Tibial artery (tissue), 4 donors: ENCODE measurements around the gene HMCN2.

Source experiments
- DNase-seq, 2 donors: peaks; one replicate each; pipeline ENCODE4 v3.0.0-alpha.2; 2019
- H3K27ac ChIP-seq, 2 donors: fragments of 200-600 bp; sonication (generic) in 1 of 2; 1 replicate in 1 of 2; 2 replicates in 1 of 2; pipeline ENCODE4 v1.5.1; 2018 to 2019; ENCODE audit warnings: mild to moderate bottlenecking in 1 of 2
- H3K27me3 ChIP-seq, 2 donors: fragments of 200-600 bp; sonication (generic) in 1 of 2; one replicate each; pipeline versions ENCODE4 v1.5.1 to v1.6.0; 2016 to 2019
- H3K36me3 ChIP-seq, 3 donors: fragments of 200-600 bp; sonication (generic) in 2 of 3; one replicate each; pipeline ENCODE4 v1.5.1; 2016 to 2019; ENCODE audit warnings: mild to moderate bottlenecking in 2 of 3
- H3K4me1 ChIP-seq, 4 donors: fragments of 200-600 bp; sonication (generic) in 2 of 4; 1 replicate in 3 of 4; 2 replicates in 1 of 4; pipeline ENCODE4 v1.5.1; 2016 to 2019
- H3K4me3 ChIP-seq, 2 donors: fragments of 200-600 bp; sonication (generic) in 1 of 2; 1 replicate in 1 of 2; 2 replicates in 1 of 2; pipeline ENCODE4 v1.5.1; 2018 to 2019; ENCODE audit warnings: mild to moderate bottlenecking in 2 of 2
- H3K9me3 ChIP-seq, 3 donors: fragments of 200-600 bp; sonication (generic) in 1 of 3; one replicate each; pipeline ENCODE4 v1.5.1; 2016 to 2019
- intact Hi-C: fragments of 100-400 bp; cut with DNase I; formaldehyde crosslinking; loops from one replicate; pipeline ENCODE4 v1.15.0; 2023; ENCODE audit warnings: low total_unique reads
- TF ChIP-seq, protein P1 (sequence below), 2 experiments: fragments of 200-600 bp in 1 of 2; fragments of 450-650 bp in 1 of 2; IDR thresholded peaks; one replicate each; pipeline ENCODE4 v1.5.1; 2017 to 2019; ENCODE audit warnings: antibody characterized with exemption in 2 of 2, mild to moderate bottlenecking in 1 of 2, moderate library complexity in 1 of 2

HMCN2 gene

DNA sequence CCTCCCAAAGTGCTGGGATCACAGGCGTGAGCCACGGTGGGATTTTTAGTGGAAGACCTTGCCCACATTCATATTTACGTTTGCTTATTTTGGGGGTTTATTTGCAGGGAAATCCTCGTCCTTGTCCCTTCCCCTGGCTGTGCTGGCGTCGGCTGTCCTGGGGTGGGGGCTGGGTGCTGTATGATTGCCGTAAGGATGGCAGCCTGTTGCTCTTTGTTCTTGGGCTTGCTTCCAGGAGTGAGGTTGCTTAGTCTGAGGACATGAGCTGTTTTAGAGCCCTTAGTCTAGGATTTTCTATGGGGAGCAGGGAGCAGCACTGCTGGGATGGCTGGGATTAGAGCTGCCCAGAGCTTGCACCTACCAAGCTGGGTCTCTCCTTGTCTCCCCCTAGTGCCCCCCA is 93.4 kb downstream of the HMCN2 start:
- no peak for DNase-seq
- Histone ChIP-seq H3K36me3 (no peaks in the 10 kb centered on the region), H3K4me1 (peaks cover 0 to 5% (median 2%) of the 10 kb centered on the region in 4 donors), H3K27ac (no peak overlapping the region), H3K27me3 (peaks cover 0 to 4% of the 10 kb centered on the region in 2 donors), H3K4me3 (no peak overlapping the region), H3K9me3 (no peaks in the 10 kb centered on the region)
- intact Hi-C loops: no loop called here
- TF ChIP-seq, protein P1, sequence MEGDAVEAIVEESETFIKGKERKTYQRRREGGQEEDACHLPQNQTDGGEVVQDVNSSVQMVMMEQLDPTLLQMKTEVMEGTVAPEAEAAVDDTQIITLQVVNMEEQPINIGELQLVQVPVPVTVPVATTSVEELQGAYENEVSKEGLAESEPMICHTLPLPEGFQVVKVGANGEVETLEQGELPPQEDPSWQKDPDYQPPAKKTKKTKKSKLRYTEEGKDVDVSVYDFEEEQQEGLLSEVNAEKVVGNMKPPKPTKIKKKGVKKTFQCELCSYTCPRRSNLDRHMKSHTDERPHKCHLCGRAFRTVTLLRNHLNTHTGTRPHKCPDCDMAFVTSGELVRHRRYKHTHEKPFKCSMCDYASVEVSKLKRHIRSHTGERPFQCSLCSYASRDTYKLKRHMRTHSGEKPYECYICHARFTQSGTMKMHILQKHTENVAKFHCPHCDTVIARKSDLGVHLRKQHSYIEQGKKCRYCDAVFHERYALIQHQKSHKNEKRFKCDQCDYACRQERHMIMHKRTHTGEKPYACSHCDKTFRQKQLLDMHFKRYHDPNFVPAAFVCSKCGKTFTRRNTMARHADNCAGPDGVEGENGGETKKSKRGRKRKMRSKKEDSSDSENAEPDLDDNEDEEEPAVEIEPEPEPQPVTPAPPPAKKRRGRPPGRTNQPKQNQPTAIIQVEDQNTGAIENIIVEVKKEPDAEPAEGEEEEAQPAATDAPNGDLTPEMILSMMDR (IDR thresholded peaks at IDR 0.05): no peak

- Histone ChIP-seq H3K4me3 (no peak overlapping the region), H3K27ac (no peak overlapping the region), H3K4me1 (peaks cover 0 to 5% (median 2%) of the 10 kb centered on the region in 4 donors), H3K27me3 (peaks cover 0 to 9% of the 10 kb centered on the region in 2 donors), H3K36me3 (no peaks in the 10 kb centered on the region), H3K9me3 (no peaks in the 10 kb centered on the region)
- TF ChIP-seq, protein P1 (IDR thresholded peaks at IDR 0.05): no peak
- intact Hi-C loops: no loop called here
- no peak for DNase-seq
Measured at GRCh38 chr9:130359819-130360218, 94.3 kb downstream of the HMCN2 start.

DNA sequence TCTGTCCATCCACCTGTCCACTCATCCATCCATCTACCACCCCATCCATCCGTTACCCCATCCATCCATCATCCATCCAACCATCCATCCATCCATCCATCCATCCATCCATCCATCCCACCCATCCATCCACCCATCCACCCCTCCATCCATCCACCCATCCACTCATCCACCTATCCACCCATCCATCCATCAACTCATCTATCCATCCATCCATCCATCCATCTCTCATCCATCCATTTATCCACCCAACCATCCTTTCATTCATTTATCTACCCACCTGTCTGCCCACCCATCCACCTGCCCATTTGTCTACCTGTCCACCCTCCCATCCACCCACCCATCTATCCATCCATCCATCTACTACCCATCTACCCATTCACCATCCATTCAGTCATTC is 95.1 kb downstream of the HMCN2 start:
- Histone ChIP-seq H3K27ac (no peak overlapping the region), H3K9me3 (no peaks in the 10 kb centered on the region), H3K4me3 (no peak overlapping the region), H3K4me1 (peaks cover 0 to 5% (median 2%) of the 10 kb centered on the region in 4 donors), H3K36me3 (no peaks in the 10 kb centered on the region), H3K27me3 (peaks cover 0 to 16% of the 10 kb centered on the region in 2 donors)
- no peak for DNase-seq
- intact Hi-C loops: no loop called here
- TF ChIP-seq, protein P1 (IDR thresholded peaks at IDR 0.05): no peak

DNA sequence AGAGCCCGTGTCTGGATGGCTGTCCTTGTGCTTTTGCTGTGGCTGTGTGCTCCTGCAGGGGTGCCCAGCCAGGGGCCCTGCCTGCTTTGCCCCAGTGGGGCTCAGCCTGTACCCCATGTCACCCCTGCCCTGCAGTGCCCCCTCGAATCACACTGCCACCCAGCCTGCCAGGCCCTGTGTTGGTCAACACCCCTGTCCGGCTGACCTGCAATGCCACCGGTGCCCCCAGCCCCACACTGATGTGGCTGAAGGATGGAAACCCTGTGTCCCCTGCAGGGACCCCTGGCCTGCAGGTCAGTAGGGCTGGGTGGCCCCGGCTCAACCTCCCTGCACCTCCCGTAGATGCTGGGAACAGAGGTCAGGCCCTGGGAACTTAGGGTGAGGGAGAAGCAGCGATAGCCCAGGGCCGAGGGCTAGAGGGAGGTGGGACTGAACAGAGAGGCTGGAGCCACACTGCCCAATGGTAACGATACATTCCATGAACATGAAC is 96.4 kb downstream of the HMCN2 start:
- no peak for DNase-seq
- intact Hi-C loops: no loop called here

GRCh38 chr9:130362691-130363090 is 97.1 kb downstream of the HMCN2 start:
- H3K27me3 ChIP-seq: peaks cover 0 to 25% of the 10 kb centered on the region in 2 donors
- TF ChIP-seq, protein P1 (IDR thresholded peaks at IDR 0.05): no peak
- H3K9me3 ChIP-seq: no peaks in the 10 kb centered on the region
- no peak overlapping the region for H3K4me3 ChIP-seq
- no peaks in the 10 kb centered on the region for H3K36me3 ChIP-seq
- no peak overlapping the region for H3K27ac ChIP-seq
- no peak for DNase-seq
- H3K4me1 ChIP-seq: peaks cover 0 to 5% (median 2%) of the 10 kb centered on the region in 4 donors
- intact Hi-C loops: no loop called here

More for the DNA sequence above, 96.4 kb downstream of the HMCN2 start:
- Histone ChIP-seq H3K4me3 (no peak overlapping the region), H3K36me3 (no peaks in the 10 kb centered on the region), H3K27ac (no peak overlapping the region), H3K9me3 (no peaks in the 10 kb centered on the region), H3K4me1 (peaks cover 0 to 5% (median 2%) of the 10 kb centered on the region in 4 donors), H3K27me3 (peaks cover 0 to 23% of the 10 kb centered on the region in 2 donors)
- TF ChIP-seq, protein P1 (IDR thresholded peaks at IDR 0.05): no peak
